Astrocyte (in vitro differentiated cells and primary cell): ENCODE measurements around the gene DYNLRB2. TPM values are rescaled to one million over a fixed set of nuclear protein-coding genes. Genes with fewer than 3 reads are reported as not detected.

Source experiments
- DNase-seq: peaks from one replicate; pipeline ENCODE4 v3.0.0-alpha.2; 2010; ENCODE audit warnings: low read depth
- FAIRE-seq: peaks from 2 replicates; lab custom pipeline; 2011; peaks lifted over from hg19 to GRCh38; lab: Jason Lieb, UNC
- H2AFZ ChIP-seq: 2 replicates; pipeline ENCODE4 v1.6.0; 2012; ENCODE audit warnings: low read depth, low read length, inconsistent platforms
- H3K27ac ChIP-seq: 2 replicates; pipeline ENCODE4 v1.5.1; 2011; ENCODE audit warnings: low read depth, low read length, inconsistent platforms
- H3K27me3 ChIP-seq: 2 replicates; pipeline ENCODE4 v1.6.0; 2011; ENCODE audit warnings: low read length, inconsistent platforms; ENCODE audit not compliant: insufficient read depth
- H3K36me3 ChIP-seq: 2 replicates; pipeline ENCODE4 v1.5.1; 2011; ENCODE audit warnings: low read length, inconsistent platforms; ENCODE audit not compliant: insufficient read depth
- H3K4me1 ChIP-seq: 2 replicates; pipeline ENCODE4 v1.5.1; 2011; ENCODE audit warnings: low read length, inconsistent platforms; ENCODE audit not compliant: insufficient read depth
- H3K4me2 ChIP-seq: 2 replicates; pipeline ENCODE4 v1.6.0; 2012; ENCODE audit warnings: low read length, inconsistent platforms
- H3K4me3 ChIP-seq: 2 replicates; pipeline ENCODE4 v1.5.1; 2011; ENCODE audit warnings: low read depth, mild to moderate bottlenecking, low read length, inconsistent platforms; ENCODE audit not compliant: insufficient read depth
- H3K79me2 ChIP-seq: 2 replicates; pipeline ENCODE4 v1.6.0; 2012; ENCODE audit warnings: mild to moderate bottlenecking, low read length, inconsistent platforms; ENCODE audit not compliant: insufficient read depth
- H3K9ac ChIP-seq: 2 replicates; pipeline ENCODE4 v1.6.0; 2012; ENCODE audit warnings: mild to moderate bottlenecking, low read length, inconsistent platforms
- H3K9me3 ChIP-seq: 2 replicates; pipeline ENCODE4 v1.5.1; 2012; ENCODE audit warnings: low read depth, mild to moderate bottlenecking, low read length, inconsistent platforms; ENCODE audit not compliant: insufficient read depth
- H4K20me1 ChIP-seq: 2 replicates; pipeline ENCODE4 v1.6.0; 2012; ENCODE audit warnings: low read length, inconsistent platforms; ENCODE audit not compliant: insufficient read depth
- H3K27ac Mint-ChIP-seq: one replicate; pipeline ENCODE4 v1.8.0; 2021; ENCODE audit warnings: mild to moderate bottlenecking, mixed read lengths; ENCODE audit not compliant: unreplicated experiment
- H3K27me3 Mint-ChIP-seq: one replicate; pipeline ENCODE4 v1.8.0; 2021; ENCODE audit warnings: low read depth, mixed read lengths; ENCODE audit not compliant: unreplicated experiment
- H3K36me3 Mint-ChIP-seq: one replicate; pipeline ENCODE4 v1.8.0; 2021; ENCODE audit warnings: low read depth, mixed read lengths; ENCODE audit not compliant: unreplicated experiment
- H3K4me1 Mint-ChIP-seq: one replicate; pipeline ENCODE4 v1.8.0; 2021; ENCODE audit warnings: low read depth, mixed read lengths; ENCODE audit not compliant: unreplicated experiment
- H3K4me3 Mint-ChIP-seq: one replicate; pipeline ENCODE4 v1.8.0; 2021; ENCODE audit warnings: mild to moderate bottlenecking, moderate library complexity, mixed read lengths; ENCODE audit not compliant: unreplicated experiment
- H3K9me3 Mint-ChIP-seq: one replicate; pipeline ENCODE4 v1.8.0; 2021; ENCODE audit warnings: mild to moderate bottlenecking, mixed read lengths; ENCODE audit not compliant: unreplicated experiment
- CTCF ChIP-seq: IDR thresholded peaks from 2 replicates; pipeline ENCODE4 v1.5.1; 2011; ENCODE audit warnings: low read depth, mild to moderate bottlenecking, inconsistent platforms, low read length, moderate library complexity; ENCODE audit not compliant: insufficient read depth
- EZH2 ChIP-seq: IDR thresholded peaks from 2 replicates; pipeline ENCODE4 v1.6.1; 2012; ENCODE audit warnings: mild to moderate bottlenecking, low read length, inconsistent platforms; ENCODE audit not compliant: insufficient read depth
- total RNA-seq: library from RNA; stranded (reverse); gene quantifications from 2 replicates; pipeline ENCODE4 v1.2.1, GENCODE V29; 2021

DYNLRB2 gene
- total RNA-seq, 1 donor from 2014 or later: not detected

GRCh38 chr16:80586476-80586875 is 45.7 kb downstream of the DYNLRB2 start:
- Mint-ChIP-seq H3K36me3 (no peaks in the 10 kb centered on the region), H3K27ac (no peak overlapping the region), H3K9me3 (peaks cover 6% of the 10 kb centered on the region), H3K4me1 (peaks cover 19% of the 10 kb centered on the region), H3K27me3 (no peaks in the 10 kb centered on the region), H3K4me3 (no peak overlapping the region)
- no peaks in the 10 kb centered on the region for H3K9me3 ChIP-seq
- no peaks in the 10 kb centered on the region for H3K79me2 ChIP-seq
- no peak for DNase-seq
- H3K36me3 ChIP-seq: no peaks in the 10 kb centered on the region
- H3K27ac ChIP-seq: no peak overlapping the region
- H3K4me3 ChIP-seq: no peak overlapping the region
- no peak overlapping the region for H3K4me2 ChIP-seq
- peaks cover 9% of the 10 kb centered on the region for H3K4me1 ChIP-seq
- H2AFZ ChIP-seq: no peak overlapping the region
- H3K27me3 ChIP-seq: no peaks in the 10 kb centered on the region
- FAIRE-seq: no peak
- no peaks in the 10 kb centered on the region for H4K20me1 ChIP-seq
- no peak for TF ChIP-seq CTCF
- no peak for TF ChIP-seq EZH2
- no peak overlapping the region for H3K9ac ChIP-seq

GRCh38 chr16:80587071-80587470 is 46.3 kb downstream of the DYNLRB2 start:
- no peak overlapping the region for H3K4me2 ChIP-seq
- no peaks in the 10 kb centered on the region for H3K36me3 ChIP-seq
- Mint-ChIP-seq H3K9me3 (peaks cover 6% of the 10 kb centered on the region), H3K27me3 (no peaks in the 10 kb centered on the region), H3K4me3 (no peak overlapping the region), H3K27ac (no peak overlapping the region), H3K36me3 (peaks cover 2% of the 10 kb centered on the region), H3K4me1 (peaks cover 19% of the 10 kb centered on the region)
- peaks cover 9% of the 10 kb centered on the region for H3K4me1 ChIP-seq
- H3K9me3 ChIP-seq: no peaks in the 10 kb centered on the region
- FAIRE-seq (no peak), DNase-seq (no peak)
- H3K4me3 ChIP-seq: no peak overlapping the region
- no peaks in the 10 kb centered on the region for H3K27me3 ChIP-seq
- TF ChIP-seq CTCF (no peak), EZH2 (no peak)
- H2AFZ ChIP-seq: no peak overlapping the region
- H3K79me2 ChIP-seq: no peaks in the 10 kb centered on the region
- no peak overlapping the region for H3K27ac ChIP-seq
- no peak overlapping the region for H3K9ac ChIP-seq
- H4K20me1 ChIP-seq: no peaks in the 10 kb centered on the region

- H4K20me1 ChIP-seq: no peaks in the 10 kb centered on the region
- no peak overlapping the region for H3K4me3 Mint-ChIP-seq
- DNase-seq: no peak
- FAIRE-seq: no peak
- no peaks in the 10 kb centered on the region for H3K27me3 Mint-ChIP-seq
- no peaks in the 10 kb centered on the region for H3K9me3 ChIP-seq
- no peak overlapping the region for H3K4me3 ChIP-seq
- peaks cover 9% of the 10 kb centered on the region for H3K9me3 Mint-ChIP-seq
- H3K36me3 Mint-ChIP-seq: peaks cover 7% of the 10 kb centered on the region
- TF ChIP-seq CTCF: no peak
- TF ChIP-seq EZH2: no peak
- H3K9ac ChIP-seq: no peak overlapping the region
- no peak overlapping the region for H2AFZ ChIP-seq
- no peak overlapping the region for H3K4me2 ChIP-seq
- peaks cover 3% of the 10 kb centered on the region for H3K4me1 ChIP-seq
- H3K4me1 Mint-ChIP-seq: peaks cover 7% of the 10 kb centered on the region
- no peaks in the 10 kb centered on the region for H3K36me3 ChIP-seq
- H3K27ac Mint-ChIP-seq: no peak overlapping the region
- H3K27ac ChIP-seq: no peak overlapping the region
- H3K79me2 ChIP-seq: no peaks in the 10 kb centered on the region
- H3K27me3 ChIP-seq: no peaks in the 10 kb centered on the region
Measured at GRCh38 chr16:80591071-80591915, 50.5 kb downstream of the DYNLRB2 start.
